ENCODE data around the gene MCRIP2. TPM values are rescaled to one million over a fixed set of nuclear protein-coding genes. Genes with fewer than 3 reads are reported as not detected.

The MCRIP2 gene
- total and polyA plus RNA-seq, 9 of the 15 experiments (the other 6 are each of a cell fraction or from before 2014, with no cell fraction given): 0.80 to 120 (median 35.2) TPM

DNA sequence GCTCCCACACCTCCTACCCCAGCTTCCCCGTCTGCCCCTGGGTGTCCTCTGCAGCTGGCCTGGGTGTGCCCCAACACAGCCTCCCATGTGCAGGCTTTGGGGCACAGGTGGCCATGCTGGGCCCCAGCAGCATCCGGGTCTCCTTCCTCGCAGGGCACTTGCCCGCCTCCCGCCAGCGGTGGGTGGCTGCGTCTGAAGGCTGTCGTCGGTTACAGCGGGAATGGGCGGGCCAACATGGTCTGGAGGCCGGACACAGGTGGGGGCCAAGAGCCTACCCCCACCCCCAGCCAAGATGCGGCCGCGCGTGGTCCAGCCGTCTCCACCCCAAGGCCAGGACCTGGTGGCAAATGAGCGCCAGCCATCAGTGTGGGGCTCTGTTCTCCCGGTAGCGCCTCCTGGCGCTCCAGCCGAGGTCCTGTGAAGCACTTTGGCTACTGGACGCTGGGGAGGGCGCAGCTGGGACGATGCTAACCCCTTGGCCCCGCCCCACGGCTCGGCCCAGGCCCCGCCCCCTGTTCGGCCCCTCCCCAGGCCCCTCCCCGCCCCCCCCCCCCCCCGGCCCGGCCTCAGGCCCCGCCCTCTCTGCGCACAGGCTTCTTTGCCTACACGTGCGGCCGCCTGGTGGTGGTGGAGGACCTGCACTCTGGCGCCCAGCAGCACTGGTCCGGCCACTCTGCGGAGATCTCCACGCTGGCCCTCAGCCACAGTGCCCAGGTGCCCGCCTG is 19.0 kb downstream of the MCRIP2 start (continued):
- TF ChIP-seq ZNF24 (IDR thresholded peaks at IDR 0.05): no peak
- no peak for TF ChIP-seq ZNF174 (CRISPR knock-in tag; IDR thresholded peaks at IDR 0.05)
- no peak for TF ChIP-seq ZNF133 (CRISPR knock-in tag; IDR thresholded peaks at IDR 0.05)
- TF ChIP-seq EP400 (IDR thresholded peaks at IDR 0.05): no peak; the same call in 1 of the 2 replicates
- TF ChIP-seq PTRF (tag; IDR thresholded peaks at IDR 0.05): no peak
- no peak for TF ChIP-seq GATAD2A (IDR thresholded peaks at IDR 0.05)
- no peak for TF ChIP-seq NKRF (IDR thresholded peaks at IDR 0.05; ENCODE audit: borderline replicate concordance)
- no peak for TF ChIP-seq HSF4 (CRISPR knock-in tag; IDR thresholded peaks at IDR 0.05; ENCODE audit: borderline replicate concordance)
- TF ChIP-seq, protein P1, sequence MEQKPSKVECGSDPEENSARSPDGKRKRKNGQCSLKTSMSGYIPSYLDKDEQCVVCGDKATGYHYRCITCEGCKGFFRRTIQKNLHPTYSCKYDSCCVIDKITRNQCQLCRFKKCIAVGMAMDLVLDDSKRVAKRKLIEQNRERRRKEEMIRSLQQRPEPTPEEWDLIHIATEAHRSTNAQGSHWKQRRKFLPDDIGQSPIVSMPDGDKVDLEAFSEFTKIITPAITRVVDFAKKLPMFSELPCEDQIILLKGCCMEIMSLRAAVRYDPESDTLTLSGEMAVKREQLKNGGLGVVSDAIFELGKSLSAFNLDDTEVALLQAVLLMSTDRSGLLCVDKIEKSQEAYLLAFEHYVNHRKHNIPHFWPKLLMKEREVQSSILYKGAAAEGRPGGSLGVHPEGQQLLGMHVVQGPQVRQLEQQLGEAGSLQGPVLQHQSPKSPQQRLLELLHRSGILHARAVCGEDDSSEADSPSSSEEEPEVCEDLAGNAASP (IDR thresholded peaks at IDR 0.05): no peak
- TF ChIP-seq, protein P2, sequence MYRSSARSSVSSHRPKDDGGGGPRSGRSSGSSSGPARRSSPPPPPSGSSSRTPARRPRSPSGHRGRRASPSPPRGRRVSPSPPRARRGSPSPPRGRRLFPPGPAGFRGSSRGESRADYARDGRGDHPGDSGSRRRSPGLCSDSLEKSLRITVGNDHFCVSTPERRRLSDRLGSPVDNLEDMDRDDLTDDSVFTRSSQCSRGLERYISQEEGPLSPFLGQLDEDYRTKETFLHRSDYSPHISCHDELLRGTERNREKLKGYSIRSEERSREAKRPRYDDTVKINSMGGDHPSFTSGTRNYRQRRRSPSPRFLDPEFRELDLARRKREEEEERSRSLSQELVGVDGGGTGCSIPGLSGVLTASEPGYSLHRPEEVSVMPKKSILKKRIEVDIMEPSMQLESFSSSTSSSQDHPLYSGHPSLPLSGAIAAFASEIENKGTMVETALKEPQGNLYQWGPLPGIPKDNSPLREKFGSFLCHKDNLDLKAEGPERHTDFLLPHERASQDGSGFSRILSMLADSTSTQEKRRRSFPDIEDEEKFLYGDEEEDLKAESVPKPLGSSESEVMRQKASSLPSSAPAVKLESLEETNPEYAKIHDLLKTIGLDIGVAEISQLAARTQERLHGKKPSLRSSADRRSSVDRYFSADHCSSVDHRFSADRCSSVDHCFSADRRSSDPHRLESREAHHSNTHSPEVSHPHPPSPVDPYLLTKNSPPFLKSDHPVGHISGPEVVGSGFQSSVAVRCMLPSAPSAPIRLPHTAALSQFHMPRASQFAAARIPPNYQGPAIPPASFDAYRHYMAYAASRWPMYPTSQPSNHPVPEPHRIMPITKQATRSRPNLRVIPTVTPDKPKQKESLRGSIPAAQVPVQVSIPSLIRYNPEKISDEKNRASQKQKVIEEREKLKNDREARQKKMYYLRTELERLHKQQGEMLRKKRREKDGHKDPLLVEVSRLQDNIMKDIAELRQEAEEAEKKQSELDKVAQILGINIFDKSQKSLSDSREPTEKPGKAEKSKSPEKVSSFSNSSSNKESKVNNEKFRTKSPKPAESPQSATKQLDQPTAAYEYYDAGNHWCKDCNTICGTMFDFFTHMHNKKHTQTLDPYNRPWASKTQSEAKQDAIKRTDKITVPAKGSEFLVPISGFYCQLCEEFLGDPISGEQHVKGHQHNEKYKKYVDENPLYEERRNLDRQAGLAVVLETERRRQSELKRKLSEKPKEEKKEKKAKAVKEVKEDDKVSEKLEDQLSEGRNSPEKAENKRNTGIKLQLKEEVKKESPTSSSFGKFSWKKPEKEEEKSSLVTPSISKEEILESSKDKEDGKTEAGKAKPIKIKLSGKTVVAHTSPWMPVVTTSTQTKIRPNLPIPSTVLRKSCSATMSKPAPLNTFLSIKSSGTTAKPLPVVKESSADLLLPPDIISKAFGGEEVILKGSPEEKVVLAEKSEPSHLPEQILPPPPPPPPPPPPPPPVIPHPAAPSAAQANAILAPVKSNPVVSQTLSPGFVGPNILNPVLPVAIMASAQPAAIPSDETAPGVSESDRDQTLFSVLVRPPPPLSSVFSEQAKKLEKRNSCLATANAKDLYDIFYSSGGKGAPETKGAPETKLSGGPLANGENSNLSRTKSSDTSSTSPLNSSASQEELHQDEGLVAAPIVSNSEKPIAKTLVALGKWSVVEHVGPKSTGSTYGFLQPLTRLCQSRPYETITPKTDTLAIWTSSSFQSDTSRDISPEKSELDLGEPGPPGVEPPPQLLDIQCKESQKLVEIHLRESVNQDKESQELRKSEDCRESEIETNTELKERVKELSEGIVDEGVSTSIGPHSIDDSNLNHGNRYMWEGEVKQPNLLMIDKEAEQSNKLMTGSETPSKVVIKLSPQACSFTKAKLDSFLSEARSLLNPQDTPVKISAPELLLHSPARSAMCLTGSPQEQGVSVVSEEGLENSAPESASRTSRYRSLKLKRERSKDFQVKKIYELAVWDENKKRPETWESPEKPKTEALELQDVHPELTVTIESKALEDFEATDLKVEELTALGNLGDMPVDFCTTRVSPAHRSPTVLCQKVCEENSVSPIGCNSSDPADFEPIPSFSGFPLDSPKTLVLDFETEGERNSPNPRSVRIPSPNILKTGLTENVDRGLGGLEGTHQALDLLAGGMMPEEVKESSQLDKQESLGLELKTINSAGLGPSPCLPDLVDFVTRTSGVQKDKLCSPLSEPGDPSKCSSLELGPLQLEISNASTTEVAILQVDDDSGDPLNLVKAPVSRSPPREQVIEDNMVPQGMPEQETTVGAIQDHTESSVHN (IDR thresholded peaks at IDR 0.05; ENCODE audit: borderline replicate concordance in 1 of 2, low read depth in 1 of 2): no peak
- peak; percentile 40; the same call in 1 of the 2 replicates for TF ChIP-seq CREB1 (IDR thresholded peaks at IDR 0.05)
- no peak; the same call in 1 of the 2 replicates for TF ChIP-seq CREB1 (CRISPR knock-in tag; IDR thresholded peaks at IDR 0.05)
- TF ChIP-seq ZNF57 (CRISPR knock-in tag; IDR thresholded peaks at IDR 0.05): no peak
- no peak for TF ChIP-seq ZNF398 (CRISPR knock-in tag; IDR thresholded peaks at IDR 0.05)
- no peak for TF ChIP-seq YBX1 (IDR thresholded peaks at IDR 0.05)
- no peak for TF ChIP-seq CHD2 (IDR thresholded peaks at IDR 0.05; ENCODE audit: low read depth, low read length)
